Measurements from ENCODE around the gene FAM161B. TPM values are rescaled to one million over a fixed set of nuclear protein-coding genes. Genes with fewer than 3 reads are reported as not detected.
A peak's percentile ranks its signal among the peaks of the same experiment; 100 is the strongest.
"Not testable (repeated sequence)": the region's sequence is repeated elsewhere in the genome, so short reads cannot be mapped to it uniquely, and the experiment has no call there.

FAM161B gene
- total RNA-seq, 2 experiments from 2014 or later, result 1.2 to 1.8 TPM

DNA sequence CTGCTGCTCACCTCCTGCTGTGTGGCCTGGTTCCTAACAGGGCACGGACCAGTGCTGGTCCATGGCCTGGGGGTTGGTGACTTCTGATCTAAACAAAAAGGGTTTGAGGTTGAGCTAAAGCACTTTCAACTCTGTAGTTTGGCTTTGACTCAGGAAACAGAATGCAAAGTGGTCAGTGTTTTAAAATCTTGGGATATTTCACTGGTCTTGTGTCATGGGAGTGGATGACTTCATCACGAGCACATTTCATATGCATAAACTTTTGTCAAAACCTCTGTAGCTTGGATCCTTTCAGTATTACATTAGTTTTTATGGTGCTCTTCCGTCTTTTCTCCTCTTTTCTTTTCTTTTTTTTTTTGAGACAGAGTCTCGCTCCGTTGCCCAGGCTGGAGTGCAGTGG lies 25.6 kb downstream of the FAM161B start:
- H3K4me1 Mint-ChIP-seq, result no peaks in the 10 kb centered on the region
- peaks cover 52% of the 10 kb centered on the region for H3K36me3 Mint-ChIP-seq
- CTCF ChIA-PET, result interaction anchor here (0.7 kb wide), 1 partner anchor 15 kb away, joined by 3 read pairs; no protein-coding TSS in a partner anchor
- no peak for DNase-seq
- no peaks in the 10 kb centered on the region for H3K9me3 Mint-ChIP-seq (ENCODE audit: low read depth)
- peak overlapping the region; percentile 25 for H3K27ac Mint-ChIP-seq
- no peaks in the 10 kb centered on the region for H3K27me3 Mint-ChIP-seq
- ATAC-seq, result no peak
- no peak overlapping the region for H3K4me3 Mint-ChIP-seq

DNA sequence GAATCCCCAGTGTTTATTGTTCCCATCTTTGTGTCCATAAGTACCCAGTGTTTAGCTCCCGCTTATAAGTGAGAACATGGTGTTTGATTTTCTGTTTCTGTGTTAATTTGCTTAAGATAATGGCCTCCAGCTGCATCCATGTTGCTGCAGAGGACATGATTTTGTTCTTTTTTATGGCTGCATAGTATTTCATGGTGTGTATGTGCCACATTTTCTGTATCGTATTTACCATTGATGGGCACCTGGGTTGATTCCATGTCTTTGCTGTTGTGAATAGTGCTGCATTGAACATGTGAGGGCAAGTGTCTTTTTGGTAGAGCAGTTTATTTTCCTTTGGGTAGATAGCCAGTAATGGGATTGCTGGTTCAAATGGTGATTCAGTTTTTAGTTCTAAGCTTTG lies 30.4 kb downstream of the FAM161B start:
- DNase-seq; H3K4me3 Mint-ChIP-seq; ATAC-seq; H3K27ac Mint-ChIP-seq; H3K9me3 Mint-ChIP-seq (ENCODE audit: low read depth); H3K4me1 Mint-ChIP-seq; H3K27me3 Mint-ChIP-seq; CTCF ChIA-PET: not testable (repeated sequence)
- H3K36me3 Mint-ChIP-seq, result peaks cover 40% of the 10 kb centered on the region

DNA sequence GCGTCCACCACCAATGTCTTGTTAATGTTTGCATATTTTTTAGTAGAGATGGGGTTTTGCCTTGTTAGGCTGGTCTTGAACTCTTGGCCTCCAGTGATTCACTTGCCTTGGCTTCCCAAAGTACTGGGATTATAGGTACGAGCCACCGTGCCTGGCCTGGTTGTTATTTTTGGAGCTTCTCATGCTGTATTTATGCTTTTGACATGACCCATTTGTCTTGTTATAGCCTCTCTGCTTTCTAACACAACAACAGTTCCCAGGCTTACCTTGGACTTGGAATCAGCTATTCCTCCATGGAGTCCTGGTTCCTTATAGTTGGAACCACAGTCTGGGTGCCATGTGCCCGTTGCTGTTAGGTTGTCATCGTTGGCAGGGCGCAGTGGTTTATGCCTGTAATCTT lies 33.6 kb downstream of the FAM161B start:
- Mint-ChIP-seq H3K27me3 (no peaks in the 10 kb centered on the region), H3K27ac (no peak overlapping the region), H3K4me1 (peaks cover 2% of the 10 kb centered on the region), H3K36me3 (peaks cover 53% of the 10 kb centered on the region), H3K9me3 (ENCODE audit: low read depth) (no peaks in the 10 kb centered on the region), H3K4me3 (no peak overlapping the region)
- DNase-seq, result no peak
- ATAC-seq, result no peak
- CTCF ChIA-PET, result interaction anchor here (1.7 kb wide), 1 partner anchor 9 kb away, joined by 4 read pairs; no protein-coding TSS in a partner anchor

DNA sequence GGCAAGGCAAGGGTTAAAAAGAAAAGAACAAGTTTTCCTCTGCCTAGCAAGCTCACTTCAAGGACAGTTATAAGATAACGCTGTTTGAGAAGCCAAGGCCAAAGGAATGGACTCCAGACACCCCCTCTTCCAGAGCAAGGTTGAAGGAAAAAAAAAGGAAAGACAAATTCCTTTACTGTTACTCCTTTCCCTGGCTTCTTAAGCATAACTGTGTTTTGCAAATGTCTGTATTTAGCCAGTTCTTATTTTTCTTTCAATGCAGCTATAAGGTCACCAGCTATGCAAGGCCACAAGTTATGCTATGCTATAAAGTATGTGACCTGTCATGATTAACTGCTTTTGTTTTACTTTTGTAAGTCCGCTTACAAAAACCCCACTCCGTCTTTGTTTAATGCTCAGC lies 36.6 kb downstream of the FAM161B start:
- no peaks in the 10 kb centered on the region for H3K27me3 Mint-ChIP-seq
- ATAC-seq, result no peak
- peaks cover 6% of the 10 kb centered on the region for H3K4me1 Mint-ChIP-seq
- H3K4me3 Mint-ChIP-seq, result no peak overlapping the region
- DNase-seq, result no peak
- H3K27ac Mint-ChIP-seq, result no peak overlapping the region
- CTCF ChIA-PET, result interaction anchor here (0.9 kb wide), 1 partner anchor 57 kb away, joined by 3 read pairs; no protein-coding TSS in a partner anchor
- H3K36me3 Mint-ChIP-seq, result peaks cover 61% of the 10 kb centered on the region
- H3K9me3 Mint-ChIP-seq (ENCODE audit: low read depth), result no peaks in the 10 kb centered on the region

DNA sequence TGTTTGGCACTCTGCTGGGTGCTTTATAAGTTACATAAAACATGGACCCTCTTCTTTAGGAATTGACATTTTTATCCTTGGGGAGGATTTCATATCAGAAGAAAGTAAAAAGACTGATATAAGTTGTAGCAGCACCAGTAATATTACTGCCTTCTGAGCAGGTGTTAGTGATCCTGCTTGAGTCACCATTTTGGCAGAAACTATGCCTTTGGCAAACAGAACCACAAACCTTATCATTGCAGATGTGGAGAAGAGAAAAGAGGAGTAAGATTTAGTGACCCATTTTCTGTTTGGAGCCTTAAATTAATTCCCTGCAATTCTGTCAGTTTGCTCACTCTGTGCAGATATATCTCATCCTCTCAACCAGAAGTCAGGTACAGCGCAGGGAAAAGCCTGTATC lies 40.2 kb downstream of the FAM161B start:
- peak overlapping the region; percentile 8 for H3K27ac Mint-ChIP-seq
- CTCF ChIA-PET, result no interaction called here
- ATAC-seq, result no peak
- no peaks in the 10 kb centered on the region for H3K9me3 Mint-ChIP-seq (ENCODE audit: low read depth)
- H3K4me1 Mint-ChIP-seq, result peaks cover 4% of the 10 kb centered on the region
- H3K27me3 Mint-ChIP-seq, result no peaks in the 10 kb centered on the region
- peaks cover 67% of the 10 kb centered on the region for H3K36me3 Mint-ChIP-seq
- H3K4me3 Mint-ChIP-seq, result no peak overlapping the region
- no peak for DNase-seq

DNA sequence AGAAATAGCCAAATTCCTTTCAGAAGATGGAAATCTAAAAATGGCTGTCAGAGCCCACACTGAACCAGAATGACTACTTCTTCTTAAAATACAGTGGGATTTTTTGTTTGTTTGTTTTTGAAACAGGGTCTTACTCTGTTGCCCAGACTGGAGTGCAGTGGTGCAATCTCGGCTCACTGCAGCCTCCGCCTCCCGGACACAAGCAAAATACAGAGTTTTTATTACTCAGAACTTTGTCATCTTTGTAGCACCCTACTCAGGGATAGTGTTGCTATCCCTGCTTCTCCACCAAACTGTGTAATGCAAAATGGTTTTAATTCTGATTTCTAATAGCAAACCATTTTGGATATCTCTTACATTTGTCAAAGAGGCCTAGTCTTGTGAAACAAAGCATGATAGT lies 46.9 kb downstream of the FAM161B start:
- ATAC-seq, result no peak
- H3K9me3 Mint-ChIP-seq (ENCODE audit: low read depth), result no peaks in the 10 kb centered on the region
- CTCF ChIA-PET, result no interaction called here
- no peaks in the 10 kb centered on the region for H3K27me3 Mint-ChIP-seq
- H3K27ac Mint-ChIP-seq, result no peak overlapping the region
- DNase-seq, result no peak
- peaks cover 37% of the 10 kb centered on the region for H3K36me3 Mint-ChIP-seq
- no peak overlapping the region for H3K4me3 Mint-ChIP-seq
- H3K4me1 Mint-ChIP-seq, result no peaks in the 10 kb centered on the region

DNA sequence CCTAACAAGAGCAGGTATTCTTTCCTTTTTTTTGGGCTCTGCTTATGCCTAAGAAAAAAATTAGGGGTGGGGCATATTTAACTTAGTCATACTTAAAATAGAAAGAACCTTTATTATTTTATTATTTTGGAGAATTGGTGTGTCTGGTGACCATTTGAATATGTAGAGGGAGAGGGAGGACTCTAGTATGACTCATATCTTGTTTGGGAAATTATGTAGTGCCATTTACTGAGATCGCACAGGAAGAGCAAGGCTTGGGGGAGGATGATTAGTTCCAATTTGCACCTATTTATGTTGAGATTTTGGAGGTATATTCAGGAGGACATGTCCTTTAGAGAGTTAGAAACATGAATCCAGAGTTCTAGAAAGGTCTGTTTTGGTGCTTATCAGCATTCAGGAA lies 53.4 kb downstream of the FAM161B start:
- Mint-ChIP-seq H3K4me1 (peaks cover 6% of the 10 kb centered on the region), H3K27me3 (no peaks in the 10 kb centered on the region), H3K27ac (peak overlapping the region; percentile 6), H3K4me3 (no peak overlapping the region), H3K36me3 (peaks cover 42% of the 10 kb centered on the region), H3K9me3 (ENCODE audit: low read depth) (no peaks in the 10 kb centered on the region)
- CTCF ChIA-PET, result interaction anchor here (0.9 kb wide), 1 partner anchor 30 kb away, joined by 3 read pairs; no protein-coding TSS in a partner anchor
- no peak for DNase-seq
- ATAC-seq, result no peak

DNA sequence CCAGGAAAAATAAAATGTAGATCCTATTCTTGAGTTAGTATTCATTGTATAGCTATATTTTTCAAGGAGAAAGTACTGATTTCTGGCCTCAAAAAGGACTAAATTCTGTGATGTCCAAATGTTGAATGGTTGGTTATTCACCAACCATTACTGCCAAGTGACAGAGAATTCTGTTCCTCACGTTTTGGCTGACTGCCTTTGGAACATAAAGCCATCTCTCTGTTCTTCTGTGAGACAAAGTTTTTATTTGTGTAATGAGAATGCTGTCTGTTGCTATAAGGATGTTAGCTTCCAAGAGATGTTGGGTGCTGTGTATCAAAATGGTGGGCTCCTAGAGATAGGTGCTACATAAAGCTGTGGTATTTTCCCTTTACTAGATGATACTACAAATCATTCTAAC lies 54.0 kb downstream of the FAM161B start:
- Mint-ChIP-seq H3K4me3 (no peak overlapping the region), H3K36me3 (peaks cover 43% of the 10 kb centered on the region), H3K9me3 (ENCODE audit: low read depth) (no peaks in the 10 kb centered on the region), H3K4me1 (peaks cover 8% of the 10 kb centered on the region), H3K27me3 (no peaks in the 10 kb centered on the region), H3K27ac (no peak overlapping the region)
- DNase-seq, result no peak
- CTCF ChIA-PET, result no interaction called here
- ATAC-seq, result no peak

DNA sequence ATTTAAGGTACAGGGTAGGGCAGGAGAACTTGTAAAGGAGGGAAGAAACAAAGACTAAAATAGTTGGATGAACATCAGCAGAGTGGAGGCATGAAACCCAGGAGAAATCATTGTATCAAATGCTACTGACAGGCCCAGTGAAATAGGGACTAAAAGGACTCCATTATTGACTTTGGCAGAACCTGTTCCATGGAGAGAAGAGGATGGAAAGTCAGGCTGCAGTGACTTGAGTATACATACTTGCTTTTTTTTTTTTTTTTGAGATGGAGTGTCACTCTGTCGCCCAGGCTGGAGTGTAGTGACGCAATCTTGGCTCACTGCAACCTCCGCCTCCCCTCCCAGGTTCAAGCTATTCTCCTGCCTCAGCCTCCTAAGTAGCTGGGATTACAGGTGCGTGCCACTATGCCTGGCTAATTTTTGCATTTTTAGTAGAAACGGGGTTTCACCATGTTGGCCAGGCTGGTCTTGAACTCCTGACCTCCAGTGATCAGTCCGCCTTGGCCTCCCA lies 55.7 kb downstream of the FAM161B start:
- H3K27me3 Mint-ChIP-seq; H3K4me3 Mint-ChIP-seq; H3K9me3 Mint-ChIP-seq (ENCODE audit: low read depth); CTCF ChIA-PET; DNase-seq; H3K27ac Mint-ChIP-seq; ATAC-seq: not testable (repeated sequence)
- peaks cover 40% of the 10 kb centered on the region for H3K36me3 Mint-ChIP-seq
- peaks cover 17% of the 10 kb centered on the region for H3K4me1 Mint-ChIP-seq

DNA sequence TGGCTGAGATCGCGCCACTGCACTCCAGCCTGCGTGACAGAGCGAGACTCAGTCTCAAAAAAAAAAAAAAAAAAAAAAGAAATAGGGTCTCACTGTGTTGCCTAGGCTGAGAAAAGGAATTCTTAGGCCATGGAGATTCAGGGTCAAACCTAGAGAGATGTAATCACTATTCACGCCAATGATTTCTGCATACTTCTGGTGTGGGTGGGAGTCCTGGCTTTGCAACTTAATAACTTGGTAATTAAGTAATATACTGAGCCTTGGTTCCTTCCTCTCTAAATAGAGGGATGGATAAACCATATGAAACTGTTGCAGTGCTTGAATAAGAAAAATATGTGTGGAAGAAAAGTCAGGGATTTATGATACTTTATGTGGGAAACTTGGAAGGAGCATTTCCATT lies 60.5 kb downstream of the FAM161B start:
- no peak overlapping the region for H3K4me3 Mint-ChIP-seq
- ATAC-seq, result no peak

DNA sequence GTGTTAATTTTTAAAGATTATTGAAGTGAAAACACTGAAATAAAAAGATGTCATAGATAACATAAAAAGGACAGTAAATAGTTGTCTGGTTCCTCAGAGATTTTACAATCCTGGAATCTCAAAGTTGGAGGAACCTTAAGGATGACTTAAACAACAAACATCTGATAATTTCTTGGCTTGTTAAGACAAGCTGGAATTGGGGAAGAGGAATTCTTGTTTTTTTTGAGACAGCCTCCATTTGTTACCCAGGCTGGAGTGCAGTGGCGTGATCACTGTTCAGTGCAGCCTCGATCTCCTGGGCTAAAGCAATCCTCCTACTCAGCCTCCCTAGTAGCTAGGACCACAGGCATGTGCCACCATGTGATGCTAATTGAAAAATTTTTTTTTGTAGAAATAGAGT lies 60.9 kb downstream of the FAM161B start:
- CTCF ChIA-PET, result interaction anchor here (1.1 kb wide), 1 partner anchor 21 kb away, joined by 3 read pairs; no protein-coding TSS in a partner anchor
- peaks cover 17% of the 10 kb centered on the region for H3K36me3 Mint-ChIP-seq
- peaks cover 49% of the 10 kb centered on the region for H3K4me1 Mint-ChIP-seq
- H3K9me3 Mint-ChIP-seq (ENCODE audit: low read depth), result no peaks in the 10 kb centered on the region
- H3K27me3 Mint-ChIP-seq, result no peaks in the 10 kb centered on the region
- H3K27ac Mint-ChIP-seq, result peak overlapping the region; percentile 54
- DNase-seq (no peak), ATAC-seq (no peak)
- H3K4me3 Mint-ChIP-seq, result no peak overlapping the region

More for the DNA sequence above, 60.5 kb downstream of the FAM161B start:
- Mint-ChIP-seq H3K27ac (no peak overlapping the region), H3K9me3 (ENCODE audit: low read depth) (no peaks in the 10 kb centered on the region), H3K27me3 (no peaks in the 10 kb centered on the region), H3K36me3 (peaks cover 19% of the 10 kb centered on the region), H3K4me1 (peaks cover 49% of the 10 kb centered on the region)
- CTCF ChIA-PET, result interaction anchor here (0.7 to 1.1 kb wide), 2 partner anchors 21 to 130 kb away, joined by 3 read pairs; partner anchors contain the start of genes BBOF1 and ENTPD5
- no peak for DNase-seq

DNA sequence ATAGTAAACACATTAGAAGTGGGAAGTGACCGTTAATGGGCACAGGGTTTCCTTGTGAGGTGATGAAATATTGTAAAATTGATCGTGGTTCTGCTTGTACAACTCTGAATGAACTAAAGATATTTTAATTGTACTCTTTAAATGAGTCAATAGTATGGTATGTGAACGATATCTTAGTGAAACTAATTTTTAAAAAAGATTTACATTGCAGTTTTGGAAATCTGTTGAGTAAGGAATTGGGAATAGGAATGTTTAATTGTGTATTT lies 61.5 kb downstream of the FAM161B start:
- CTCF ChIA-PET, result no interaction called here
- Mint-ChIP-seq H3K4me3 (peak overlapping the region; percentile 98), H3K36me3 (peaks cover 13% of the 10 kb centered on the region), H3K4me1 (peaks cover 49% of the 10 kb centered on the region), H3K9me3 (ENCODE audit: low read depth) (no peaks in the 10 kb centered on the region), H3K27me3 (no peaks in the 10 kb centered on the region), H3K27ac (peak overlapping the region; percentile 97)
- no peak for DNase-seq
- no peak for ATAC-seq

DNA sequence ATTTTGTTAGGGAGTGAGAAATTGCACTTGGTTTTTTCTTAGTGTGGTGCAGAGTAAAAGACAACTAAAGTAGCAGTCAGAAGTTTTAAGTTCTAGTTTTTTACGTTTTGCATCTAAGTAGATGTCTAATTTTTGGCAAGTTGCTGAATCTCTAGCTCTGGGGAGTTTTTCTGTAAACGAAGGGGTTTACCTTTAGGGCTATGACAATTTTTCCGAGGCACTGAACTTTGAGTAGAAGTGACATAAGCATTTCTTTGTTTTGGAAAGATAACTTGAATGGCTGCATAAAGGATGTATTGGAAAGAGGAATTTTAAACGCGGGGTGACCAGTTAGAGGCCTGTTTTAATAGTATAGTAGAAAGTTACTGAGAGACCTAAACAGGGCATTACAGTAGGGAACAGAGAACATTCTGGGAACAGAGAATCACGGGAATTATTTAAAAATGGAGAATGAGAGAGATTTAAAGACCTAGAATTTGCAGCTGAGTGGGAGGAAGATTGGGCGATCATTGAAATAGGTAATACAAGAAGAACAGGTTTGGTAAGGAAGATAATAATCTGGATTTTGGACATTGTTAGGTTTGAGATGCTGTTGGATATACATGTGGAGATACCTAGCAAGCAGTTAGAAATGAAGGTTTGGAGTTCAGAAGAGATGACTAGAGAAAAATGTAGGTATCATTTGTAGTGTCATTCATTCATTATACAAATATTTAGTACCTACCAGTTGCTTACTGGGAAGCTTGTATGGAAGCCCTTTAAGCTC lies 62.0 kb downstream of the FAM161B start:
- H3K9me3 Mint-ChIP-seq (ENCODE audit: low read depth), result no peaks in the 10 kb centered on the region
- H3K36me3 Mint-ChIP-seq, result peaks cover 13% of the 10 kb centered on the region
- no peak for DNase-seq
- peak overlapping the region; percentile 97 for H3K27ac Mint-ChIP-seq
- H3K27me3 Mint-ChIP-seq, result no peaks in the 10 kb centered on the region
- peaks cover 49% of the 10 kb centered on the region for H3K4me1 Mint-ChIP-seq
- CTCF ChIA-PET, result interaction anchor here (0.6 to 1.2 kb wide), 2 partner anchors 13 to 134 kb away, joined by 3 read pairs; no protein-coding TSS in a partner anchor
- ATAC-seq, result no peak
- peak overlapping the region; percentile 98 for H3K4me3 Mint-ChIP-seq

DNA sequence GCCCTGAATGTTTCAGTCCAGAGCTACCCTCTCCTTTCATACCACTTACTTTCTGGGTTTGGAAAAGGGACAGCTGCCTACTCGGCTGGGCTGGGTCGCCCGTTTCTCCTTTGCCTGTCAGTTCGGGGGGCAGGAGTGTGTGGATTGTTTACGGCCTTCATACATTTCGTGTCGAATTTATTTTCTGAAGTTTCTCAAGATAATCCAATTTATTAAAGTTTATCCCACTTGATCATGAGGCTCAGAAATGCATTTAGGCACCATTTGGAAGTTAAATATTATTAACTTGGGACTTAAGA lies 62.6 kb downstream of the FAM161B start:
- H3K27ac Mint-ChIP-seq, result peak overlapping the region; percentile 97
- CTCF ChIA-PET, result interaction anchor here (0.6 to 2.0 kb wide), 4 partner anchors 13 to 158 kb away, joined by 3 to 5 read pairs (median 4); no protein-coding TSS in a partner anchor
- peaks cover 49% of the 10 kb centered on the region for H3K4me1 Mint-ChIP-seq
- H3K27me3 Mint-ChIP-seq, result no peaks in the 10 kb centered on the region
- H3K36me3 Mint-ChIP-seq, result peaks cover 13% of the 10 kb centered on the region
- H3K9me3 Mint-ChIP-seq (ENCODE audit: low read depth), result no peaks in the 10 kb centered on the region
- H3K4me3 Mint-ChIP-seq, result peak overlapping the region; percentile 98
- ATAC-seq (no peak), DNase-seq (no peak)

All from activated CD8-positive, alpha-beta memory T cell treated with anti-CD3 and anti-CD28 coated beads, Interleukin-2, amount 10 ng/mL, durations not matched to agents 7 days and 5 days (primary cell).